Peyer's patch (tissue), 4 donors: ENCODE measurements around the gene SLC47A1.

ENCODE experiments used
- CTCF ChIP-seq, 6 experiments: fragments of 450-650 bp in 4 of 6; fragments of 200-600 bp in 2 of 6; sonication (generic) in 1 of 6; IDR thresholded peaks; one replicate each; pipeline ENCODE4 v1.5.1; 2017 to 2019; ENCODE audit warnings: antibody characterized with exemption in 6 of 6, mild to moderate bottlenecking in 3 of 6, moderate library complexity in 1 of 6
- POLR2A ChIP-seq, 2 donors: fragments of 450-650 bp; IDR thresholded peaks; one replicate each; pipeline ENCODE4 v1.5.1; 2017; ENCODE audit warnings: antibody characterized with exemption in 2 of 2, mild to moderate bottlenecking in 2 of 2, moderate library complexity in 2 of 2

- no peak for TF ChIP-seq CTCF (IDR thresholded peaks at IDR 0.05)
- TF ChIP-seq POLR2A (IDR thresholded peaks at IDR 0.05): no peak
Observed at GRCh38 chr17:19565817-19566575, 32.3 kb downstream of the SLC47A1 start.
